Osteocyte (in vitro differentiated cells): ENCODE results near the gene PHACTR4. TPM values are rescaled to one million over a fixed set of nuclear protein-coding genes. Genes with fewer than 3 reads are reported as not detected.
"Not testable (repeated sequence)": the region's sequence is repeated elsewhere in the genome, so short reads cannot be mapped to it uniquely, and the experiment has no call there.

Experiments used
- DNase-seq: peaks from one replicate; pipeline ENCODE4 v3.0.0; 2021; ENCODE audit warnings: mixed read lengths; ENCODE audit not compliant: unreplicated experiment; ENCODE audit errors: extremely low spot score
- H3K27ac Mint-ChIP-seq: one replicate; pipeline ENCODE4 v1.8.0; 2021; ENCODE audit warnings: mild to moderate bottlenecking, mixed read lengths; ENCODE audit not compliant: unreplicated experiment
- H3K27me3 Mint-ChIP-seq: one replicate; pipeline ENCODE4 v1.8.0; 2021; ENCODE audit warnings: mixed read lengths; ENCODE audit not compliant: unreplicated experiment
- H3K36me3 Mint-ChIP-seq: one replicate; pipeline ENCODE4 v1.8.0; 2021; ENCODE audit warnings: mixed read lengths; ENCODE audit not compliant: unreplicated experiment
- H3K4me1 Mint-ChIP-seq: one replicate; pipeline ENCODE4 v1.8.0; 2021; ENCODE audit warnings: mixed read lengths; ENCODE audit not compliant: unreplicated experiment
- H3K4me3 Mint-ChIP-seq: one replicate; pipeline ENCODE4 v1.8.0; 2021; ENCODE audit warnings: mild to moderate bottlenecking, moderate library complexity, mixed read lengths; ENCODE audit not compliant: unreplicated experiment
- H3K9me3 Mint-ChIP-seq: one replicate; pipeline ENCODE4 v1.8.0; 2021; ENCODE audit warnings: mixed read lengths; ENCODE audit not compliant: unreplicated experiment
- CTCF ChIP-seq: fragments of 200-600 bp; sonication (generic); IDR thresholded peaks from 2 replicates; pipeline ENCODE4 v1.5.0; 2021; ENCODE audit warnings: antibody characterized with exemption, mild to moderate bottlenecking, moderate library complexity
- total RNA-seq: library from RNA; stranded (reverse); gene quantifications from 2 replicates; pipeline ENCODE4 v1.2.1, GENCODE V29; 2021

Gene PHACTR4
- total RNA-seq, 1 donor from 2014 or later = 56.0 TPM

GRCh38 chr1:28457678-28458077 lies 88.1 kb downstream of the PHACTR4 start:
- no peak overlapping the region for H3K27ac Mint-ChIP-seq
- H3K9me3 Mint-ChIP-seq = no peaks in the 10 kb centered on the region

GRCh38 chr1:28458237-28459228 lies 89.0 kb downstream of the PHACTR4 start:
- H3K4me1 Mint-ChIP-seq = peaks cover 23% of the 10 kb centered on the region
- peaks cover 16% of the 10 kb centered on the region for H3K36me3 Mint-ChIP-seq
- H3K4me3 Mint-ChIP-seq = no peak overlapping the region
- no peak overlapping the region for H3K27ac Mint-ChIP-seq
- no peak for TF ChIP-seq CTCF
- no peak for DNase-seq
- no peaks in the 10 kb centered on the region for H3K27me3 Mint-ChIP-seq
- H3K9me3 Mint-ChIP-seq = no peaks in the 10 kb centered on the region

More at GRCh38 chr1:28457678-28458077, 88.1 kb downstream of the PHACTR4 start:
- H3K36me3 Mint-ChIP-seq = peaks cover 18% of the 10 kb centered on the region
- DNase-seq = no peak
- H3K4me1 Mint-ChIP-seq = peaks cover 23% of the 10 kb centered on the region
- H3K27me3 Mint-ChIP-seq = no peaks in the 10 kb centered on the region
- no peak overlapping the region for H3K4me3 Mint-ChIP-seq
- no peak for TF ChIP-seq CTCF

GRCh38 chr1:28466226-28466778 lies 96.8 kb downstream of the PHACTR4 start:
- H3K27ac Mint-ChIP-seq = peak overlapping the region; percentile 60
- TF ChIP-seq CTCF = no peak

GRCh38 chr1:28470146-28470545 lies 100.6 kb downstream of the PHACTR4 start:
- Mint-ChIP-seq H3K27ac (no peak overlapping the region), H3K36me3 (peaks cover 31% of the 10 kb centered on the region), H3K4me3 (no peak overlapping the region), H3K27me3 (no peaks in the 10 kb centered on the region), H3K4me1 (no peaks in the 10 kb centered on the region), H3K9me3 (no peaks in the 10 kb centered on the region)
- no peak for DNase-seq
- TF ChIP-seq CTCF = no peak

More at GRCh38 chr1:28466226-28466778, 96.8 kb downstream of the PHACTR4 start:
- DNase-seq = no peak
- Mint-ChIP-seq H3K9me3 (no peaks in the 10 kb centered on the region), H3K36me3 (peaks cover 28% of the 10 kb centered on the region), H3K27me3 (no peaks in the 10 kb centered on the region), H3K4me1 (no peaks in the 10 kb centered on the region), H3K4me3 (no peak overlapping the region)

GRCh38 chr1:28479497-28479896 lies 110.0 kb downstream of the PHACTR4 start:
- not testable (repeated sequence) for H3K27ac Mint-ChIP-seq, H3K4me3 Mint-ChIP-seq, DNase-seq, H3K27me3 Mint-ChIP-seq, H3K9me3 Mint-ChIP-seq, H3K4me1 Mint-ChIP-seq
- H3K36me3 Mint-ChIP-seq = peaks cover 34% of the 10 kb centered on the region
